WERI-Rb-1 (cell line): ENCODE results near the gene PTPRN2.

Source experiments
- DNase-seq: peaks from one replicate; pipeline ENCODE4 v3.0.0-alpha.2; 2020
- H3K27ac ChIP-seq: fragments of 250-450 bp; sonication (Bioruptor Pico); 2 replicates; pipeline ENCODE4 v1.5.1; 2020; ENCODE audit warnings: mild to moderate bottlenecking, moderate library complexity
- H3K27me3 ChIP-seq: fragments of 250-450 bp; sonication (Bioruptor Pico); 2 replicates; pipeline ENCODE4 v1.5.1; 2021; ENCODE audit warnings: mild to moderate bottlenecking, low read depth, moderate library complexity; ENCODE audit not compliant: insufficient read depth, severe bottlenecking
- H3K36me3 ChIP-seq: fragments of 250-450 bp; sonication (Bioruptor Pico); 2 replicates; pipeline ENCODE4 v1.5.1; 2020; ENCODE audit warnings: mild to moderate bottlenecking, moderate library complexity
- H3K4me3 ChIP-seq: 2 replicates; pipeline ENCODE4 v1.5.1; 2011; ENCODE audit warnings: low read depth, mild to moderate bottlenecking, control low read depth, low read length
- H3K9me3 ChIP-seq: fragments of 250-450 bp; sonication (Bioruptor Pico); 2 replicates; pipeline ENCODE4 v1.5.1; 2021; ENCODE audit warnings: mild to moderate bottlenecking, moderate library complexity; ENCODE audit not compliant: severe bottlenecking
- CTCF ChIP-seq: IDR thresholded peaks from 2 replicates; pipeline ENCODE4 v1.5.1; 2011; ENCODE audit warnings: low read depth, mild to moderate bottlenecking, control low read depth, inconsistent platforms, low read length

The PTPRN2 gene

GRCh38 chr7:157541295-157542067 lies 1046.1 kb downstream of the PTPRN2 start:
- H3K36me3 ChIP-seq: no peaks in the 10 kb centered on the region
- no peak for TF ChIP-seq CTCF
- DNase-seq: no peak
- no peaks in the 10 kb centered on the region for H3K27me3 ChIP-seq
- H3K27ac ChIP-seq: no peak overlapping the region
- no peak overlapping the region for H3K4me3 ChIP-seq
- H3K9me3 ChIP-seq: no peaks in the 10 kb centered on the region

GRCh38 chr7:157540606-157541294 lies 1046.9 kb downstream of the PTPRN2 start:
- H3K27ac ChIP-seq: no peak overlapping the region
- no peaks in the 10 kb centered on the region for H3K9me3 ChIP-seq
- no peak for DNase-seq
- no peak for TF ChIP-seq CTCF
- no peaks in the 10 kb centered on the region for H3K27me3 ChIP-seq
- no peaks in the 10 kb centered on the region for H3K36me3 ChIP-seq
- H3K4me3 ChIP-seq: no peak overlapping the region

- no peaks in the 10 kb centered on the region for H3K36me3 ChIP-seq
- DNase-seq: no peak
- H3K9me3 ChIP-seq: no peaks in the 10 kb centered on the region
- no peak overlapping the region for H3K27ac ChIP-seq
- H3K27me3 ChIP-seq: no peaks in the 10 kb centered on the region
- H3K4me3 ChIP-seq: no peak overlapping the region
- no peak for TF ChIP-seq CTCF
Measured at GRCh38 chr7:157540020-157540419, 1047.6 kb downstream of the PTPRN2 start.

- no peak overlapping the region for H3K4me3 ChIP-seq
- DNase-seq: no peak
- H3K36me3 ChIP-seq: no peaks in the 10 kb centered on the region
- TF ChIP-seq CTCF: no peak
- no peaks in the 10 kb centered on the region for H3K9me3 ChIP-seq
- no peak overlapping the region for H3K27ac ChIP-seq
- H3K27me3 ChIP-seq: no peaks in the 10 kb centered on the region
Measured at GRCh38 chr7:157539521-157539920, 1048.1 kb downstream of the PTPRN2 start.

- H3K36me3 ChIP-seq: no peaks in the 10 kb centered on the region
- H3K27me3 ChIP-seq: no peaks in the 10 kb centered on the region
- TF ChIP-seq CTCF: no peak
- no peaks in the 10 kb centered on the region for H3K9me3 ChIP-seq
- H3K4me3 ChIP-seq: no peak overlapping the region
- H3K27ac ChIP-seq: no peak overlapping the region
- no peak for DNase-seq
Measured at GRCh38 chr7:157538735-157539134, 1048.9 kb downstream of the PTPRN2 start.

- Histone ChIP-seq H3K36me3 (no peaks in the 10 kb centered on the region), H3K27me3 (no peaks in the 10 kb centered on the region)
- no peak for TF ChIP-seq CTCF
Measured at GRCh38 chr7:157538321-157538720, 1049.3 kb downstream of the PTPRN2 start.

More at GRCh38 chr7:157538321-157538720, 1049.3 kb downstream of the PTPRN2 start:
- no peak for DNase-seq
- H3K9me3 ChIP-seq: no peaks in the 10 kb centered on the region
- no peak overlapping the region for H3K27ac ChIP-seq
- no peak overlapping the region for H3K4me3 ChIP-seq
